RWPE2 (cell line): Measurements from ENCODE around the gene ENTR1.
"Not testable (repeated sequence)": the region's sequence is repeated elsewhere in the genome, so short reads cannot be mapped to it uniquely, and the experiment has no call there.

Experiments used
- ATAC-seq: fragments of 200-7000 bp; cut with Tn5 transposase; 3 replicates; pipeline ENCODE4 v1.9.1; 2021; ENCODE audit warnings: low read depth
- DNase-seq: peaks from one replicate; pipeline ENCODE4 v3.0.0-alpha.2; 2020; ENCODE audit warnings: low spot score
- H3K27ac ChIP-seq: fragments of 450-650 bp; 2 replicates; pipeline ENCODE4 v1.5.1; 2017; ENCODE audit warnings: mild to moderate bottlenecking; ENCODE audit not compliant: poor library complexity, severe bottlenecking
- H3K27me3 ChIP-seq: fragments of 250-450 bp; sonication (Bioruptor Pico); 2 replicates; pipeline ENCODE4 v1.5.1; 2021; ENCODE audit warnings: mild to moderate bottlenecking, moderate library complexity; ENCODE audit not compliant: insufficient read depth, poor library complexity, severe bottlenecking
- H3K36me3 ChIP-seq: fragments of 250-450 bp; sonication (Bioruptor Pico); 2 replicates; pipeline ENCODE4 v1.5.1; 2020; ENCODE audit warnings: low read depth, mild to moderate bottlenecking, moderate library complexity
- H3K4me1 ChIP-seq: fragments of 250-450 bp; sonication (Bioruptor Pico); 2 replicates; pipeline ENCODE4 v1.5.1; 2021; ENCODE audit warnings: mild to moderate bottlenecking, moderate library complexity; ENCODE audit not compliant: insufficient read depth, poor library complexity, severe bottlenecking
- H3K4me3 ChIP-seq: fragments of 250-450 bp; sonication (Bioruptor Pico); 2 replicates; pipeline ENCODE4 v1.5.1; 2021; ENCODE audit warnings: mild to moderate bottlenecking, moderate library complexity; ENCODE audit not compliant: severe bottlenecking
- H3K9me3 ChIP-seq: fragments of 250-450 bp; sonication (Bioruptor Pico); 2 replicates; pipeline ENCODE4 v1.5.1; 2021; ENCODE audit warnings: mild to moderate bottlenecking, moderate library complexity; ENCODE audit not compliant: severe bottlenecking
- CTCF ChIP-seq: fragments of 450-650 bp; IDR thresholded peaks from one replicate; pipeline ENCODE4 v1.5.1; 2017; ENCODE audit warnings: mild to moderate bottlenecking, moderate library complexity; ENCODE audit not compliant: poor library complexity, severe bottlenecking

The ENTR1 gene

DNA sequence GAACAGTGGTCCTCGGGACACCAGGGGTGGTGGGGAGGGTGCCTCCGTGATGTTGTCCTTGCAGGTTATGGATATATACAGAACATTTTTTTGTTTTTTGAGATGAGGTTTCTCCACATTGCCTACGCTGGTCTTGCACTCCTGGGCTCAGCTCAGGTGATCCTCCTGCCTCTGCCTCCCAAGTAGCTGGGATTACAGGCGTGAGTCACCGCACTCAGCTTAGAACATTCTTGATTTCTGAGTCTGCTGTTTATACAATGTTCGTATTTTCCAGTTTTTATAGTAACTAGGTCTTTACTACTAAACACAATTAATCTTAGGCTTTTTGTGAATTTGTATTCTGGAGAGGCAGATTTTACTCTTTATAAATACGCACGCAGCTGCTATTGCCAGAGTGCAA, 6.0 kb upstream of the ENTR1 start:
- Histone ChIP-seq H3K4me3 (no peak overlapping the region), H3K9me3 (no peaks in the 10 kb centered on the region), H3K4me1 (peaks cover 8% of the 10 kb centered on the region), H3K36me3 (peaks cover 93% of the 10 kb centered on the region), H3K27me3 (no peaks in the 10 kb centered on the region), H3K27ac (no peak overlapping the region)
- no peak for ATAC-seq
- no peak for TF ChIP-seq CTCF
- no peak for DNase-seq

GRCh38 chr9:136412962-136413361, 2.5 kb upstream of the ENTR1 start:
- peaks cover 8% of the 10 kb centered on the region for H3K4me1 ChIP-seq
- ATAC-seq (no peak), DNase-seq (no peak)
- no peak overlapping the region for H3K4me3 ChIP-seq
- TF ChIP-seq CTCF, result no peak
- H3K9me3 ChIP-seq, result no peaks in the 10 kb centered on the region
- no peaks in the 10 kb centered on the region for H3K27me3 ChIP-seq
- peaks cover 74% of the 10 kb centered on the region for H3K36me3 ChIP-seq
- no peak overlapping the region for H3K27ac ChIP-seq

GRCh38 chr9:136411378-136411777, 964 bp upstream of the ENTR1 start:
- Histone ChIP-seq H3K4me1 (peaks cover 8% of the 10 kb centered on the region), H3K36me3 (peaks cover 72% of the 10 kb centered on the region), H3K9me3 (no peaks in the 10 kb centered on the region), H3K4me3 (peak overlapping the region; percentile 76), H3K27me3 (no peaks in the 10 kb centered on the region), H3K27ac (peak overlapping the region; percentile 66)
- no peak for DNase-seq
- no peak for ATAC-seq
- no peak for TF ChIP-seq CTCF

DNA sequence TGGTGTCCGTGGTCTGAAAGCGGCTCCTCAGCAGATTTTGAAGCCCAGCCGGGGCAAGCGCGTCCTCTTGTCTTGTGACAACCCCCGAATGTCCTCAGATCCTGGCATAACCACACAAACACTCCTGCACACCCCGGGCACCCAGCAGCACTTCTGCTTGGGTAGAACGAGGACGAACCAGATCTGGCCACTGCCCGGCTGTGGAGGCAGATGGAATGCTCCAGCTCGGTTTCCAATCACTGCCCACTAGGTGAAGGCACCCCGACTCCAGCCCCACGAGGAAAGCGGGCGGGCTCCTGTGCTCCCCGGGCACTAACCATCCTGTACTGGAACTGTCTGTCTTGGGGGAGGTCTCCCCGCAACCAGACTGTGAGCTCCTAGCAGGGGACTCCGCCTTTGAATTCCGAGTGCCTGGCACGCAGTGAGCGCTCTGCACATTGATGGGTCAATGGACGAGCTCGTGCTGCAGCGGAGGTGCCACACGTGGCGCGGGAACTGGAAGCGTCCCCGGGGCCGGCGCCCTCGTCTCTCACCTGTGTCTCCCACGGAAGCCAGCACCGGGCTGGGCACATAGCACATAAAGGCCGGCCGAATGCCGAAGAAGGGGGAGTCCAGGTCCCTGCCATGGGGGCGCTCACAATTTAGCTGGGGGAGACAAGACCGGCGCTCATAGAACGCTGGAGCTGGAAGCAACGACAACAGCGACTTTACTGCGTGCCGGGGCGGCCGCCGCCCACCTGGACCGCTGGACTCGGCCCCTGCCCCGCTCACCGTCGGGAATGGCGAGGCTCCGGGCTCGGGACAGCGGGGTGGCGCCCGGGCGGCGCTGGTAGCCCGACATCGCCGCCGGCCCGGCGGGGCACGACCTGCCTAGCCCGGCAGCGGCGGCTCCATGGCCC, 608 bp downstream of the ENTR1 start:
- Histone ChIP-seq H3K36me3 (peaks cover 72% of the 10 kb centered on the region), H3K4me1 (peaks cover 8% of the 10 kb centered on the region), H3K27me3 (no peaks in the 10 kb centered on the region), H3K27ac (peak overlapping the region; percentile 66), H3K9me3 (no peaks in the 10 kb centered on the region), H3K4me3 (peak overlapping the region; percentile 76)
- ATAC-seq, result peak; percentile 49
- peak; percentile 61 for DNase-seq
- TF ChIP-seq CTCF, result no peak

GRCh38 chr9:136407911-136408310, 2.5 kb downstream of the ENTR1 start:
- ATAC-seq (no peak), DNase-seq (no peak)
- Histone ChIP-seq H3K27me3 (no peaks in the 10 kb centered on the region), H3K36me3 (peaks cover 65% of the 10 kb centered on the region), H3K4me3 (no peak overlapping the region), H3K4me1 (peaks cover 8% of the 10 kb centered on the region), H3K27ac (no peak overlapping the region), H3K9me3 (no peaks in the 10 kb centered on the region)
- TF ChIP-seq CTCF, result no peak

- peaks cover 56% of the 10 kb centered on the region for H3K36me3 ChIP-seq
Observed at GRCh38 chr9:136407061-136407460, 3.4 kb downstream of the ENTR1 start.

DNA sequence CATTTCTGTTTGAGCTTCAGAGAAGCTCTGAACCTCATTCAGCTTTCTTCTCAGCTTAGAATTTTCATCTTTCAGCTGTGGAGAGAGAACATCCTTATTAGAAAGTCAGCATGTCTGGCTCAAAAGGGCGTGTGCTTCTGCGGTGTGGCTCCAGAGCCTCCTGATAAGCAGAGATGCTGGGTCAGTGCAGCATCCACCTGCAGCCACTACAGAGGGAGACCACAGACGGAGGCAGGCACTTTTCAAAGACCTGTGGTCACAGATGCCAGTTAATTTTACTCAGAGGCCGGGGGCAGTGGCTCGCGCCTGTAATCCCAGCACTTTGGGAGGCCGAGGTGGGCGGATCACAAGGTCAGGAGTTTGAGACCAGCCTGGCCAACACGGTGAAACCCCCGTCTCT, 4.5 kb downstream of the ENTR1 start:
- H3K27ac ChIP-seq, H3K9me3 ChIP-seq, DNase-seq, ATAC-seq, H3K4me1 ChIP-seq, H3K27me3 ChIP-seq, H3K4me3 ChIP-seq: not testable (repeated sequence)
- peaks cover 55% of the 10 kb centered on the region for H3K36me3 ChIP-seq

More at GRCh38 chr9:136407061-136407460, 3.4 kb downstream of the ENTR1 start:
- H3K27me3 ChIP-seq, H3K4me1 ChIP-seq, ATAC-seq, H3K27ac ChIP-seq, H3K4me3 ChIP-seq, H3K9me3 ChIP-seq: not testable (repeated sequence)
- peak; percentile 49 for DNase-seq
